A673 (cell line): Measurements from ENCODE around the gene WWTR1. TPM values are rescaled to one million over a fixed set of nuclear protein-coding genes. Genes with fewer than 3 reads are reported as not detected.

Source experiments
- BruUV-seq: library from RNA; stranded (reverse); fragments of 400-500 nt; replicated peaks from 2 replicates; lab custom pipeline; 2021; lab: Mats Ljungman, UMichigan
- CTCF ChIA-PET: fragments of 300-600 bp; sonication (Branson Sonifier 250); formaldehyde crosslinking; loops from one replicate; lab custom pipeline; 2022; ENCODE audit warnings: antibody characterized with exemption; lab: Charles Lee
- POLR2A ChIA-PET: fragments of 300-600 bp; sonication (Branson Sonifier 250); formaldehyde crosslinking; loops from one replicate; lab custom pipeline; 2022; ENCODE audit warnings: antibody characterized with exemption; ENCODE audit not compliant: low non-redundant PET; lab: Charles Lee
- DNase-seq: peaks from one replicate; pipeline ENCODE4 v3.0.0-alpha.2; 2015; ENCODE audit warnings: low spot score
- H3K27ac ChIP-seq: fragments of 200-600 bp; sonication (generic); 2 replicates; pipeline ENCODE4 v1.5.1; 2016; ENCODE audit warnings: mixed run types, low read depth, mild to moderate bottlenecking, mixed read lengths, antibody characterized with exemption, low read length; ENCODE audit not compliant: poor library complexity, severe bottlenecking
- H3K27me3 ChIP-seq: fragments of 200-600 bp; sonication (generic); replicated peaks from 2 replicates; pipeline ENCODE4 v1.6.1; 2017; ENCODE audit warnings: mixed run types, low read depth, mild to moderate bottlenecking, mixed read lengths, antibody characterized with exemption, low read length; ENCODE audit not compliant: insufficient read depth, poor library complexity
- H3K36me3 ChIP-seq: fragments of 200-600 bp; sonication (generic); 2 replicates; pipeline ENCODE4 v1.6.1; 2016; ENCODE audit warnings: mixed run types, mild to moderate bottlenecking, mixed read lengths, antibody characterized with exemption, low read length; ENCODE audit not compliant: insufficient read depth, poor library complexity, severe bottlenecking
- H3K4me1 ChIP-seq: fragments of 200-600 bp; sonication (generic); 2 replicates; pipeline ENCODE4 v1.6.1; 2017; ENCODE audit warnings: mixed run types, mild to moderate bottlenecking, mixed read lengths, antibody characterized with exemption, low read length; ENCODE audit not compliant: insufficient read depth, poor library complexity, severe bottlenecking
- H3K4me3 ChIP-seq: fragments of 200-600 bp; sonication (generic); 2 replicates; pipeline ENCODE4 v1.5.1; 2016; ENCODE audit warnings: low read depth, mixed run types, mild to moderate bottlenecking, mixed read lengths, low read length; ENCODE audit not compliant: poor library complexity, severe bottlenecking
- H3K9me3 ChIP-seq: fragments of 200-600 bp; sonication (generic); 2 replicates; pipeline ENCODE4 v1.6.1; 2016; ENCODE audit warnings: mixed run types, low read depth, mild to moderate bottlenecking, mixed read lengths, antibody characterized with exemption, low read length; ENCODE audit not compliant: poor library complexity, severe bottlenecking
- CTCF ChIP-seq: fragments of 300-800, 200-600 bp; sonication (generic); conservative IDR thresholded peaks from 2 replicates; pipeline ENCODE4 v1.5.1; 2017; ENCODE audit warnings: low read depth, mild to moderate bottlenecking, antibody characterized with exemption, low read length, moderate library complexity, mixed read lengths
- EZH2 ChIP-seq: fragments of 200-600 bp; sonication (generic); IDR thresholded peaks from 2 replicates; pipeline ENCODE4 v1.6.1; 2017; ENCODE audit warnings: borderline replicate concordance, low read depth, mild to moderate bottlenecking, mixed read lengths, antibody characterized with exemption, low read length; ENCODE audit not compliant: poor library complexity, severe bottlenecking
- intact Hi-C: fragments of 100-400 bp; cut with micrococcal nuclease; formaldehyde crosslinking; loops from one replicate; pipeline ENCODE4 v1.10.0; 2022; ENCODE audit not compliant: unreplicated experiment
- total RNA-seq: library from RNA; stranded (reverse); gene quantifications from 2 replicates; pipeline ENCODE4 v1.2.3, GENCODE V29; 2021

Gene WWTR1
- total RNA-seq, 1 experiment from 2014 or later: 76.8 TPM

DNA sequence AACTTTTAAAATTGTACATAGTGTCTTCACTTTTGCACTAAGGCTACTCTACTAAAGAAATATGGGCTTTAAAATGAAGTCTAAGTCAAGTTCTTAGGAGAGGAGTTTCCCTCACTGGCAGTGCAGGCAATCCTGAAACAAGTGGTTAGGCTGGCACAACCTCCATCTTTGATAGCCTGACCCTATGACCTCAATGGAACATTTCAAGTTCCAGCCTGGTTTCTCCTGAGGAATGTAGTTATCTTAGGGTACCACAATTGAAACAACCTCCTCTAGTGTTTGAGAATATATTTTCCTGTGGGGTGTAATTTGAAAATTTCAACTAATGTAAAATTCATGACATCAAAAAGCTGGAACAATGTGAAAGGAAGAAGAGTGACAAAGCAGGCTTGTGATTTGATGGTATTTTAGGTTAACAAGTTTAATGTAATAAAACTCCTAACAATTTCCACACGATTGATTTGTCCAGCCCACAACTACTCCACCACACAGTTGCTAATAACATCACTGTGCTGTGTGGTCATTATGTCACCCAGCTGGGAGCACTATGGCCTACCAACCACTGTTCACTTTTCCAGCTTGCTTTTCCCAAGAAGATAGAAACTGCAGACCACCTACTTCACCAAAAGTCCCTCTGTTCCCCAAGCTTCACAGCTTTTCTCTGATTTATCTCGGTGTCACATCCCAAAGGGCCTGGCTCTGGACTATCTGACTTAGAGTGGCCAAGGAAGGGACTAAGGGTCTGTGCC is 1.8 kb downstream of the WWTR1 start:
- H3K4me1 ChIP-seq: peaks cover 32% of the 10 kb centered on the region
- TSS peak; percentile 29 for BruUV-seq
- H3K9me3 ChIP-seq: no peaks in the 10 kb centered on the region
- TF ChIP-seq CTCF: no peak
- TF ChIP-seq EZH2: no peak
- H3K27ac ChIP-seq: peak overlapping the region; percentile 99
- ChIA-PET POLR2A (no interaction called here), CTCF (interaction anchor here (1.2 kb wide), 1 partner anchor 66 kb away, joined by 4 read pairs; no protein-coding TSS in a partner anchor)
- no peak for DNase-seq
- H3K27me3 ChIP-seq: no peaks in the 10 kb centered on the region
- intact Hi-C loops: loop anchor here (5.0 to 10.0 kb wide), 3 partner anchors 51 to 124 kb away; no protein-coding TSS in a partner anchor
- H3K36me3 ChIP-seq: peaks cover 26% of the 10 kb centered on the region
- H3K4me3 ChIP-seq: peak overlapping the region; percentile 66

DNA sequence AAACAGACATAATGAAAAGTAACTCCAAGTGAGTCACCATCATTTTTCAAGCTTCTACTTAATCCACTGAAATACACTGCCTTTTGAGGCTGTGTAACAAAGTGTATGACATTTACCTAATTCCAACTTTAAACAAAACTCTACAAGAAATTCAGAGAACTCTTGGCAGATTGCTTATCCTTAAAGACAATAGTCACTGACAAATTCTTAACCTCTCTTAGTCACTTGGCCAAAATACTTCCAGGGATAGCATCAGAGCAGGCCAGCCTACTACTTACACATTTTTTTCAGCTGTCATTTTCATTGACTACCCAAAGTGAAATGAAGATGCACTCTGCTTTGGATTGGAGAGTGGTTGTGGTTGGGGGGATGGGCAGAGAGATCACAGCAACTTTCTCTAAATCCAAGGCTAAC is 3.6 kb downstream of the WWTR1 start:
- ChIA-PET POLR2A (interaction anchor here (0.5 kb wide), 1 partner anchor 75 kb away, joined by 3 read pairs; no protein-coding TSS in a partner anchor), CTCF (no interaction called here)
- Histone ChIP-seq H3K4me1 (peaks cover 17% of the 10 kb centered on the region), H3K27ac (peak overlapping the region; percentile 3), H3K27me3 (no peaks in the 10 kb centered on the region), H3K4me3 (peak overlapping the region; percentile 10), H3K9me3 (no peaks in the 10 kb centered on the region), H3K36me3 (peaks cover 39% of the 10 kb centered on the region)
- BruUV-seq: no TSS peak
- TF ChIP-seq CTCF (no peak), EZH2 (no peak)
- no peak for DNase-seq
- intact Hi-C loops: loop anchor here (10.0 kb wide), 1 partner anchor 49 kb away; no protein-coding TSS in a partner anchor

DNA sequence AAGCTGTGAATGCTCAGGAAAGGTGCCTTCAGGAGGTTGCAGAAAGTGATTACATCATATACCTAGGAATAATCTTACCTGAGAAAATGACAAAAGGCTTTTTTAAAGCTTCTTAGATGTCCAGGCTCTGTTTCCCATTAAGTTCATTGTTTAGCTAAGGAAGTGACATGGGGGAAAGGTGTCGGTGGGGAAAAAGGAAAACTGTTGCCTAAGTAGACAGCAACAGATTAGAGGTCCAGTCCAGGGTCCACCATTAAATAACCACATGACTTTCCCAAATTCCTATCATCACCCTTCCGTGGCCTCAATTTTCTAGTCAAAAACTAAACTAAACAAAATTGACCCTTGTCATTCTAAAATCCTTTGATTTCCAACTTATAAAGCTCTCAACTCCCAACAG is 4.3 kb downstream of the WWTR1 start:
- H3K27ac ChIP-seq: no peak overlapping the region
- no peak for TF ChIP-seq EZH2
- TF ChIP-seq CTCF: no peak
- H3K36me3 ChIP-seq: peaks cover 39% of the 10 kb centered on the region
- H3K4me3 ChIP-seq: no peak overlapping the region
- intact Hi-C loops: loop anchor here (10.0 kb wide), 1 partner anchor 49 kb away; no protein-coding TSS in a partner anchor
- no peak for DNase-seq
- no peaks in the 10 kb centered on the region for H3K9me3 ChIP-seq
- BruUV-seq: TSS peak; percentile 4
- ChIA-PET CTCF (no interaction called here), POLR2A (no interaction called here)
- peaks cover 12% of the 10 kb centered on the region for H3K4me1 ChIP-seq
- no peaks in the 10 kb centered on the region for H3K27me3 ChIP-seq
